K562 (cell line): ENCODE results near the gene EML2. TPM values are rescaled to one million over a fixed set of nuclear protein-coding genes. Genes with fewer than 3 reads are reported as not detected.

ENCODE experiments used
- ATF3 ChIP-seq, 2 experiments: fragments of 450-650 bp in 1 of 2; sonication (generic) in 1 of 2; formaldehyde crosslinking in 1 of 2; IDR thresholded peaks in 1 of 2; conservative IDR thresholded peaks in 1 of 2; 2 replicates each; pipeline versions ENCODE4 v1.6.1 to v1.8.1; 2016 to 2023; ENCODE audit warnings: mild to moderate bottlenecking in 2 of 2, moderate library complexity in 2 of 2, inconsistent platforms in 1 of 2, missing genetic modification reagents in 1 of 2
- BHLHE40 ChIP-seq: IDR thresholded peaks from 2 replicates; pipeline ENCODE4 v1.6.1; 2011; ENCODE audit warnings: low read length, improper control_type of control experiment
- BRCA1 ChIP-seq, 2 experiments: fragments of 450-650 bp in 1 of 2; sonication (generic) in 1 of 2; formaldehyde crosslinking in 1 of 2; IDR thresholded peaks; 2 replicates each; pipeline versions ENCODE4 v1.5.0 to v1.6.1; 2017 to 2020; ENCODE audit warnings: mild to moderate bottlenecking in 1 of 2, missing genetic modification reagents in 1 of 2
- CBX3 ChIP-seq, 2 experiments: IDR thresholded peaks; 1 replicate in 1 of 2; 2 replicates in 1 of 2; pipeline ENCODE4 v1.6.1; 2012; ENCODE audit warnings: inconsistent platforms in 2 of 2, low read length in 2 of 2, borderline replicate concordance in 1 of 2, control low read depth in 1 of 2
- CXXC5 ChIP-seq: fragments of 250-450 bp; sonication (Bioruptor Pico); IDR thresholded peaks from 2 replicates; pipeline ENCODE4 v1.8.0; 2022; ENCODE audit warnings: inconsistent platforms, mild to moderate bottlenecking, moderate library complexity
- FOXO4 ChIP-seq: fragments of 450-650 bp; formaldehyde crosslinking; IDR thresholded peaks from 2 replicates; pipeline ENCODE4 v1.4.0; 2020; ENCODE audit warnings: mild to moderate bottlenecking, moderate library complexity
- JUN ChIP-seq, 2 experiments: sonication (generic) in 1 of 2; formaldehyde crosslinking in 1 of 2; IDR thresholded peaks; 2 replicates each; pipeline versions ENCODE4 v1.6.1 to v1.8.0; 2012 to 2022; ENCODE audit warnings: borderline replicate concordance in 2 of 2, mild to moderate bottlenecking in 2 of 2, improper control_type of control experiment in 1 of 2, low read depth in 1 of 2, low read length in 1 of 2, missing genetic modification reagents in 1 of 2
- MEF2A ChIP-seq: IDR thresholded peaks from 2 replicates; pipeline ENCODE4 v1.6.1; 2011; ENCODE audit warnings: low read depth, mild to moderate bottlenecking, low read length, moderate library complexity; ENCODE audit not compliant: control insufficient read depth
- MEIS2 ChIP-seq: fragments of 450-650 bp; IDR thresholded peaks from 2 replicates; pipeline ENCODE4 v1.6.1; 2014; ENCODE audit warnings: mild to moderate bottlenecking; ENCODE audit not compliant: partially characterized antibody
- MYBL2 ChIP-seq, 2 experiments: fragments of 450-650 bp in 1 of 2; sonication (generic) in 1 of 2; formaldehyde crosslinking in 1 of 2; IDR thresholded peaks; 2 replicates each; pipeline versions ENCODE4 v1.6.1 to v1.8.1; 2017 to 2022; ENCODE audit warnings: borderline replicate concordance in 1 of 2, inconsistent platforms in 1 of 2, low read depth in 1 of 2, mild to moderate bottlenecking in 1 of 2, missing genetic modification reagents in 1 of 2, moderate library complexity in 1 of 2
- NFRKB ChIP-seq: fragments of 450-650 bp; IDR thresholded peaks from 2 replicates; pipeline ENCODE4 v1.6.1; 2016; ENCODE audit warnings: low read depth
- NR3C1 ChIP-seq: sonication (generic); formaldehyde crosslinking; IDR thresholded peaks from 2 replicates; pipeline ENCODE4 v1.8.1; 2022; ENCODE audit warnings: missing genetic modification reagents
- PHTF2 ChIP-seq: fragments of 250-450 bp; sonication (Bioruptor Pico); IDR thresholded peaks from 2 replicates; pipeline ENCODE4 v1.5.0; 2021; ENCODE audit warnings: mild to moderate bottlenecking
- PML ChIP-seq: IDR thresholded peaks from 2 replicates; pipeline ENCODE4 v1.6.1; 2012; ENCODE audit warnings: low read length, inconsistent platforms
- POLR2B ChIP-seq: fragments of 450-650 bp; IDR thresholded peaks from 2 replicates; pipeline ENCODE4 v1.6.1; 2018; ENCODE audit warnings: low read depth; ENCODE audit not compliant: partially characterized antibody
- RFX7 ChIP-seq: fragments of 250-450 bp; sonication (Bioruptor Pico); IDR thresholded peaks from 2 replicates; pipeline ENCODE4 v1.5.1; 2021; ENCODE audit warnings: mild to moderate bottlenecking
- SLC30A9 ChIP-seq: fragments of 250-450 bp; sonication (Bioruptor Pico); IDR thresholded peaks from 2 replicates; pipeline ENCODE4 v1.8.0; 2022; ENCODE audit warnings: mild to moderate bottlenecking, moderate library complexity
- STAT5A ChIP-seq: IDR thresholded peaks from 2 replicates; pipeline ENCODE4 v1.6.1; 2012; ENCODE audit warnings: low read length, inconsistent platforms, borderline replicate concordance
- TAL1 ChIP-seq: fragments of 450-650 bp; IDR thresholded peaks from 2 replicates; pipeline ENCODE4 v1.6.1; 2016; ENCODE audit warnings: mild to moderate bottlenecking
- THRAP3 ChIP-seq: fragments of 450-650 bp; IDR thresholded peaks from 2 replicates; pipeline ENCODE4 v1.6.1; 2016; ENCODE audit warnings: mild to moderate bottlenecking, inconsistent platforms, borderline replicate concordance
- ZBTB1 ChIP-seq: sonication (generic); formaldehyde crosslinking; IDR thresholded peaks from 2 replicates; pipeline ENCODE4 v1.8.1; 2023; ENCODE audit warnings: missing genetic modification reagents, low read depth, mild to moderate bottlenecking, borderline replicate concordance
- ZBTB7A ChIP-seq: IDR thresholded peaks from 2 replicates; pipeline ENCODE4 v1.6.1; 2011; ENCODE audit warnings: low read depth, mild to moderate bottlenecking, low read length, moderate library complexity, borderline replicate concordance; ENCODE audit not compliant: control insufficient read depth
- ZC3H11A ChIP-seq: IDR thresholded peaks from 2 replicates; pipeline ENCODE4 v1.6.1; 2012; ENCODE audit warnings: low read depth, low read length, improper control_type of control experiment
- ZNF239 ChIP-seq: fragments of 250-450 bp; sonication (Bioruptor Pico); IDR thresholded peaks from 2 replicates; pipeline ENCODE4 v1.4.0; 2020; ENCODE audit warnings: mild to moderate bottlenecking
- ZNF324 ChIP-seq: fragments of 250-450 bp; sonication (Bioruptor Pico); IDR thresholded peaks from 2 replicates; pipeline ENCODE4 v1.4.0; 2020; ENCODE audit warnings: mild to moderate bottlenecking
- polyA plus RNA-seq, 8 experiments: library from polyadenylated mRNA; depleted of rRNA in 4 of 8; stranded (reverse) in 5 of 8; unstranded in 3 of 8; fragments of >200 nt; fragmentation: Nextera tagmentation in 2 of 8; fragmentation: Illumina TruSeq in 1 of 8; extraction: Ambion mirVana in 2 of 8; extraction: Trizol in 1 of 8; gene quantifications; 2 replicates each; pipeline versions ENCODE4 v1.2.1 to v1.2.3, GENCODE V29; 2011 to 2014; ENCODE audit warnings: inconsistent platforms in 1 of 8, missing spikeins in 1 of 8
- total RNA-seq, 7 experiments: library from RNA; depleted of rRNA in 6 of 7; stranded (reverse); fragments of >200 nt in 6 of 7; fragmentation: Illumina TruSeq in 2 of 7; extraction: Trizol in 2 of 7; gene quantifications; 2 replicates each; pipeline versions ENCODE4 v1.2.1 to v1.2.3, GENCODE V29; 2011 to 2021; ENCODE audit warnings: low replicate concordance in 1 of 7
- TF ChIP-seq, protein P1 (sequence below): IDR thresholded peaks from 2 replicates; pipeline ENCODE4 v1.6.1; 2011; ENCODE audit not compliant: insufficient read length; ENCODE audit errors: extremely low read depth

EML2 gene
- total and polyA plus RNA-seq, 9 of the 15 experiments (the other 6 are each of a cell fraction or from before 2014, with no cell fraction given) = 2.6 to 69.6 (median 24.8) TPM

GRCh38 chr19:45591004-45591637, 48.1 kb downstream of the EML2 start (continued):
- TF ChIP-seq FOXO4 (CRISPR knock-in tag) = no peak
- peak; percentile 39; the same call in 1 of the 2 replicates for TF ChIP-seq JUN (IDR thresholded peaks at IDR 0.05; ENCODE audit: borderline replicate concordance, low read depth, low read length)
- no peak for TF ChIP-seq JUN (CRISPR knock-in tag; IDR thresholded peaks at IDR 0.05; ENCODE audit: borderline replicate concordance)
- no peak for TF ChIP-seq POLR2B
- TF ChIP-seq PML = no peak
- TF ChIP-seq STAT5A = no peak
- no peak for TF ChIP-seq ZC3H11A
- no peak for TF ChIP-seq ZNF324
- TF ChIP-seq MYBL2 (IDR thresholded peaks at IDR 0.05; ENCODE audit: low read depth) = no peak
- no peak for TF ChIP-seq MYBL2 (CRISPR knock-in tag; IDR thresholded peaks at IDR 0.05; ENCODE audit: borderline replicate concordance)
- no peak for TF ChIP-seq MEIS2
- TF ChIP-seq NR3C1 (CRISPR knock-in tag) = no peak
- TF ChIP-seq MEF2A = no peak
- no peak for TF ChIP-seq ZBTB7A
- TF ChIP-seq ATF3 (IDR thresholded peaks at IDR 0.05) = no peak
- no peak for TF ChIP-seq ATF3 (CRISPR knock-in tag; conservative IDR thresholded peaks at IDR 0.05)
- TF ChIP-seq RFX7 (CRISPR knock-in tag) = no peak
- TF ChIP-seq, protein P1, sequence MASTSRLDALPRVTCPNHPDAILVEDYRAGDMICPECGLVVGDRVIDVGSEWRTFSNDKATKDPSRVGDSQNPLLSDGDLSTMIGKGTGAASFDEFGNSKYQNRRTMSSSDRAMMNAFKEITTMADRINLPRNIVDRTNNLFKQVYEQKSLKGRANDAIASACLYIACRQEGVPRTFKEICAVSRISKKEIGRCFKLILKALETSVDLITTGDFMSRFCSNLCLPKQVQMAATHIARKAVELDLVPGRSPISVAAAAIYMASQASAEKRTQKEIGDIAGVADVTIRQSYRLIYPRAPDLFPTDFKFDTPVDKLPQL = no peak
- TF ChIP-seq PHTF2 (CRISPR knock-in tag) = no peak
- no peak for TF ChIP-seq SLC30A9 (CRISPR knock-in tag)
- TF ChIP-seq ZNF239 (CRISPR knock-in tag) = no peak
- no peak for TF ChIP-seq NFRKB
- no peak for TF ChIP-seq THRAP3
- no peak for TF ChIP-seq BRCA1 (IDR thresholded peaks at IDR 0.05)
- TF ChIP-seq BRCA1 (CRISPR knock-in tag; IDR thresholded peaks at IDR 0.05) = no peak
- TF ChIP-seq TAL1 = no peak
- peak in 1 of 2 experiments; percentile 73; a peak in 1 of 3 replicates for TF ChIP-seq CBX3 (IDR thresholded peaks at IDR 0.05; ENCODE audit: borderline replicate concordance in 1 of 2, low read length in 2 of 2)
- TF ChIP-seq BHLHE40 = peak; percentile 92
- peak; percentile 86 for TF ChIP-seq CXXC5 (CRISPR knock-in tag)
- no peak; the same call in 1 of the 2 replicates for TF ChIP-seq ZBTB1 (CRISPR knock-in tag)
